SK-N-SH (cell line): ENCODE measurements around the gene ITGBL1. TPM values are rescaled to one million over a fixed set of nuclear protein-coding genes. Genes with fewer than 3 reads are reported as not detected.

ENCODE experiments used
- CTCF ChIA-PET: fragments of 300-600, 350-600 bp; formaldehyde crosslinking; extraction: SDS; loops from one replicate; lab custom pipeline; 2021; lab: Yijun Ruan, JAX
- POLR2A ChIA-PET: fragments of 350-600 bp; sonication (Branson Sonifier 250); formaldehyde crosslinking; extraction: SDS; loops from one replicate; lab custom pipeline; 2020; ENCODE audit warnings: antibody characterized with exemption, inconsistent platforms; lab: Yijun Ruan, JAX
- DNase-seq: peaks from one replicate; pipeline ENCODE4 v3.0.0; 2012
- H2AFZ ChIP-seq: fragments of 200-600 bp; sonication (generic); 2 replicates; pipeline ENCODE4 v1.8.1; 2016; ENCODE audit warnings: antibody characterized with exemption, mild to moderate bottlenecking, low read depth
- H3F3A ChIP-seq: fragments of 200-600 bp; sonication (generic); replicated peaks from 2 replicates; pipeline ENCODE3; 2016; ENCODE audit warnings: antibody characterized with exemption, mild to moderate bottlenecking; ENCODE audit not compliant: insufficient read depth
- H3K27ac ChIP-seq, 2 experiments: fragments of 200-500 bp in 1 of 2; fragments of 200-600 bp in 1 of 2; sonication (Bioruptor generic) in 1 of 2; sonication (generic), shearing (Covaris generic) in 1 of 2; 2 replicates each; pipeline versions ENCODE4 v1.5.1 to v1.6.1; 2014 to 2016; ENCODE audit warnings: low read depth in 2 of 2, inconsistent platforms in 1 of 2, low read length in 1 of 2, mild to moderate bottlenecking in 1 of 2, mixed read lengths in 1 of 2
- H3K27me3 ChIP-seq: fragments of 200-600 bp; sonication (generic), shearing (Covaris generic); 2 replicates; pipeline ENCODE4 v1.6.1; 2016; ENCODE audit warnings: mixed run types; ENCODE audit not compliant: insufficient read depth
- H3K36me3 ChIP-seq, 2 experiments: fragments of 200-500 bp in 1 of 2; fragments of 200-600 bp in 1 of 2; sonication (Bioruptor generic) in 1 of 2; sonication (generic) in 1 of 2; replicated peaks in 1 of 2; 2 replicates each; pipeline versions ENCODE3 to v1.5.1; 2014 to 2016; ENCODE audit warnings: low read length in 1 of 2, mild to moderate bottlenecking in 1 of 2; ENCODE audit not compliant: insufficient read depth in 2 of 2, control insufficient read depth in 1 of 2
- H3K4me1 ChIP-seq, 2 experiments: fragments of 200-500 bp in 1 of 2; fragments of 200-600 bp in 1 of 2; sonication (Bioruptor generic) in 1 of 2; sonication (generic), shearing (Covaris generic) in 1 of 2; 2 replicates each; pipeline versions ENCODE4 v1.5.1 to v1.6.1; 2014 to 2016; ENCODE audit warnings: low read depth in 1 of 2, low read length in 1 of 2, mixed run types in 1 of 2; ENCODE audit not compliant: insufficient read depth in 2 of 2, control insufficient read depth in 1 of 2
- H3K4me2 ChIP-seq: fragments of 200-600 bp; sonication (generic), shearing (Covaris generic); 2 replicates; pipeline ENCODE4 v1.6.1; 2017; ENCODE audit warnings: mixed run types
- H3K4me3 ChIP-seq, 2 experiments: fragments of 200-500 bp in 1 of 2; fragments of 200-600 bp in 1 of 2; sonication (Bioruptor generic) in 1 of 2; sonication (generic), shearing (Covaris generic) in 1 of 2; 2 replicates each; pipeline versions ENCODE4 v1.5.1 to v1.8.1; 2014 to 2016; ENCODE audit warnings: low read depth in 2 of 2, inconsistent platforms in 1 of 2, low read length in 1 of 2, mild to moderate bottlenecking in 1 of 2, mixed read lengths in 1 of 2, moderate library complexity in 1 of 2
- H3K79me2 ChIP-seq: fragments of 200-600 bp; sonication (generic); 2 replicates; pipeline ENCODE4 v1.8.1; 2017; ENCODE audit warnings: mild to moderate bottlenecking; ENCODE audit not compliant: insufficient read depth
- H3K9ac ChIP-seq: fragments of 200-600 bp; sonication (generic); 2 replicates; pipeline ENCODE4 v1.6.1; 2017; ENCODE audit warnings: mixed run types
- H3K9me2 ChIP-seq: fragments of 200-600 bp; sonication (generic); 2 replicates; pipeline ENCODE4 v1.6.1; 2017; ENCODE audit warnings: mixed run types
- H3K9me3 ChIP-seq: fragments of 200-600 bp; sonication (generic); 2 replicates; pipeline ENCODE4 v1.6.1; 2017; ENCODE audit warnings: mixed run types, mild to moderate bottlenecking, moderate library complexity
- H4K20me1 ChIP-seq: fragments of 200-600 bp; sonication (generic); 2 replicates; pipeline ENCODE4 v1.6.1; 2017; ENCODE audit warnings: mild to moderate bottlenecking, mixed run types; ENCODE audit not compliant: insufficient read depth
- CTCF ChIP-seq: fragments of 200-600 bp; sonication (generic); IDR thresholded peaks from 2 replicates; pipeline ENCODE4 v1.6.1; 2017; ENCODE audit warnings: antibody characterized with exemption, mild to moderate bottlenecking, moderate library complexity
- EP300 ChIP-seq, 2 experiments: IDR thresholded peaks; 2 replicates each; pipeline versions ENCODE4 v1.4.0 to v1.6.1; 2012; ENCODE audit warnings: borderline replicate concordance in 1 of 2, low read depth in 1 of 2, low read length in 1 of 2
- FOXJ3 ChIP-seq: sonication (generic); formaldehyde crosslinking; IDR thresholded peaks from 2 replicates; pipeline ENCODE4 v1.5.1; 2020; ENCODE audit warnings: mild to moderate bottlenecking, missing genetic modification reagents
- FOXM1 ChIP-seq: IDR thresholded peaks from 2 replicates; pipeline ENCODE4 v1.4.0; 2012; ENCODE audit warnings: low read depth, mild to moderate bottlenecking
- GABPA ChIP-seq: IDR thresholded peaks from 2 replicates; pipeline ENCODE4 v1.4.0; 2012; ENCODE audit warnings: low read depth, mild to moderate bottlenecking
- IRF3 ChIP-seq: fragments of 150-350 bp; IDR thresholded peaks from 2 replicates; pipeline ENCODE4 v1.6.1; 2016; ENCODE audit warnings: mild to moderate bottlenecking, low read depth, low read length
- MAX ChIP-seq: IDR thresholded peaks from 2 replicates; pipeline ENCODE4 v1.4.0; 2012; ENCODE audit warnings: low read depth
- MXI1 ChIP-seq: IDR thresholded peaks from 2 replicates; pipeline ENCODE4 v1.6.1; 2012; ENCODE audit warnings: mild to moderate bottlenecking, low read depth, low read length, improper control_type of control experiment
- NFIC ChIP-seq: IDR thresholded peaks from 2 replicates; pipeline ENCODE4 v1.4.0; 2012; ENCODE audit warnings: borderline replicate concordance
- POLR2AphosphoS5 ChIP-seq: IDR thresholded peaks from 2 replicates; pipeline ENCODE4 v1.6.1; 2012; ENCODE audit warnings: low read depth, low read length
- RAD21 ChIP-seq: IDR thresholded peaks from 2 replicates; pipeline ENCODE4 v1.6.1; 2012; ENCODE audit warnings: mild to moderate bottlenecking, low read length
- SMC3 ChIP-seq: IDR thresholded peaks from 2 replicates; pipeline ENCODE4 v1.6.1; 2012; ENCODE audit warnings: low read depth, low read length, improper control_type of control experiment
- TAF1 ChIP-seq: IDR thresholded peaks from 2 replicates; pipeline ENCODE4 v1.6.1; 2012; ENCODE audit warnings: low read depth, mild to moderate bottlenecking, low read length, moderate library complexity, borderline replicate concordance
- TEAD4 ChIP-seq: IDR thresholded peaks from 2 replicates; pipeline ENCODE4 v1.4.0; 2012; ENCODE audit warnings: mild to moderate bottlenecking, borderline replicate concordance; ENCODE audit not compliant: insufficient read depth
- WGBS: methylation state at CpG from one replicate; pipeline ENCODE4 v1.1.6; 2017; ENCODE audit warnings: low lambda C conversion rate; 5-methylcytosine and 5-hydroxymethylcytosine counted together
- polyA plus RNA-seq, 3 experiments: library from polyadenylated mRNA; depleted of rRNA; stranded (reverse); fragments of >200 nt; gene quantifications; 2 replicates each; pipeline ENCODE4 v1.2.3, GENCODE V29; 2012
- TF ChIP-seq, protein P1 (sequence below): IDR thresholded peaks from 2 replicates; pipeline ENCODE4 v1.6.1; 2012; ENCODE audit warnings: mild to moderate bottlenecking, low read depth, low read length, moderate library complexity

The ITGBL1 gene
- polyA plus RNA-seq, 1 of the 3 experiments (the other 2 are of a cell fraction): 78.7 TPM

DNA sequence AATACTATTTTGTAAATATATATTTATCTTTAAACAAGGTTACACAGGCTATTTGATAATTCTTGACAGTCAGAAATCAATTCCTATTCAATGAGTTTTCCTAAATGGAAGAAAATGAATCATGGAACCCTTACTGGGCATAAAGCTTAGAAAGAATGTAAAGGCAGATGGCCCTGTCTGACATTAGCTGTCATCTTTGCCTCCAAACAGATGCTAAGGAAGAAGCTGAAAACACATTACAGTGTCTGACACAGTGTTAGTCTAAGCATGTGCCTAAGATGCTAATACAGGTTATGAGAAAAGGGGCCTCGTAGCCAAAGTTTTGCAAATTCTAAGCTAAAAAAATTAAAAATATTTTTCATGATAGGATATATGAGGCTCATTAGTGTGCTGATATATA lies 112.8 kb downstream of the ITGBL1 start:
- no peaks in the 10 kb centered on the region for H3K9me3 ChIP-seq
- H3K79me2 ChIP-seq: peaks cover 20% of the 10 kb centered on the region; the same call in 1 of the 2 replicates
- H4K20me1 ChIP-seq: no peaks in the 10 kb centered on the region; the same call in 1 of the 2 replicates
- TF ChIP-seq TEAD4 (no peak), IRF3 (no peak), TAF1 (no peak), GABPA (no peak), MAX (no peak), POLR2AphosphoS5 (no peak), EP300 (IDR thresholded peaks at IDR 0.05; ENCODE audit: borderline replicate concordance in 1 of 2, low read depth in 1 of 2, low read length in 1 of 2) (no peak), FOXM1 (no peak), RAD21 (no peak), FOXJ3 (CRISPR knock-in tag) (no peak), CTCF (no peak), SMC3 (no peak), MXI1 (no peak), NFIC (no peak)
- TF ChIP-seq, protein P1, sequence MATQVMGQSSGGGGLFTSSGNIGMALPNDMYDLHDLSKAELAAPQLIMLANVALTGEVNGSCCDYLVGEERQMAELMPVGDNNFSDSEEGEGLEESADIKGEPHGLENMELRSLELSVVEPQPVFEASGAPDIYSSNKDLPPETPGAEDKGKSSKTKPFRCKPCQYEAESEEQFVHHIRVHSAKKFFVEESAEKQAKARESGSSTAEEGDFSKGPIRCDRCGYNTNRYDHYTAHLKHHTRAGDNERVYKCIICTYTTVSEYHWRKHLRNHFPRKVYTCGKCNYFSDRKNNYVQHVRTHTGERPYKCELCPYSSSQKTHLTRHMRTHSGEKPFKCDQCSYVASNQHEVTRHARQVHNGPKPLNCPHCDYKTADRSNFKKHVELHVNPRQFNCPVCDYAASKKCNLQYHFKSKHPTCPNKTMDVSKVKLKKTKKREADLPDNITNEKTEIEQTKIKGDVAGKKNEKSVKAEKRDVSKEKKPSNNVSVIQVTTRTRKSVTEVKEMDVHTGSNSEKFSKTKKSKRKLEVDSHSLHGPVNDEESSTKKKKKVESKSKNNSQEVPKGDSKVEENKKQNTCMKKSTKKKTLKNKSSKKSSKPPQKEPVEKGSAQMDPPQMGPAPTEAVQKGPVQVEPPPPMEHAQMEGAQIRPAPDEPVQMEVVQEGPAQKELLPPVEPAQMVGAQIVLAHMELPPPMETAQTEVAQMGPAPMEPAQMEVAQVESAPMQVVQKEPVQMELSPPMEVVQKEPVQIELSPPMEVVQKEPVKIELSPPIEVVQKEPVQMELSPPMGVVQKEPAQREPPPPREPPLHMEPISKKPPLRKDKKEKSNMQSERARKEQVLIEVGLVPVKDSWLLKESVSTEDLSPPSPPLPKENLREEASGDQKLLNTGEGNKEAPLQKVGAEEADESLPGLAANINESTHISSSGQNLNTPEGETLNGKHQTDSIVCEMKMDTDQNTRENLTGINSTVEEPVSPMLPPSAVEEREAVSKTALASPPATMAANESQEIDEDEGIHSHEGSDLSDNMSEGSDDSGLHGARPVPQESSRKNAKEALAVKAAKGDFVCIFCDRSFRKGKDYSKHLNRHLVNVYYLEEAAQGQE: no peak
- peaks cover 0 to 33% of the 10 kb centered on the region in 2 experiments for H3K36me3 ChIP-seq
- peaks cover 0 to 4% of the 10 kb centered on the region in 2 experiments; a peak in 2 of 4 replicates for H3K4me1 ChIP-seq
- POLR2A ChIA-PET: no interaction called here
- no peak overlapping the region for H3K27ac ChIP-seq
- H3K27me3 ChIP-seq: no peaks in the 10 kb centered on the region
- no peak overlapping the region for H3K4me3 ChIP-seq
- WGBS: 89% methylated on average over 1 of the region's 1 CpG
- DNase-seq: no peak
- H2AFZ ChIP-seq: no peak overlapping the region
- no peak overlapping the region for H3K4me2 ChIP-seq
- CTCF ChIA-PET: interaction anchor here (1.1 kb wide), 1 partner anchor 9 kb away, joined by 3 read pairs; no protein-coding TSS in a partner anchor
- no peak overlapping the region for H3K9ac ChIP-seq
- H3K9me2 ChIP-seq: no peaks in the 10 kb centered on the region
- H3F3A ChIP-seq: peaks cover 15% of the 10 kb centered on the region
